Sigmoid colon (tissue), 4 donors: Measurements from ENCODE around the gene RAB7B.

Experiments used
- POLR2A ChIP-seq, 2 donors: fragments of 450-650 bp; IDR thresholded peaks; one replicate each; pipeline ENCODE4 v1.6.1; 2016; ENCODE audit warnings: antibody characterized with exemption in 2 of 2, mild to moderate bottlenecking in 2 of 2, moderate library complexity in 2 of 2
- POLR2AphosphoS5 ChIP-seq, 4 donors: sonication (generic); formaldehyde crosslinking; IDR thresholded peaks; one replicate each; pipeline ENCODE4 v1.6.1; 2017; ENCODE audit warnings: antibody characterized with exemption in 4 of 4
- TF ChIP-seq, protein P1 (sequence below), 4 experiments: fragments of 450-650 bp in 3 of 4; fragments of 200-600 bp in 1 of 4; IDR thresholded peaks; one replicate each; pipeline ENCODE4 v1.5.1; 2016 to 2019; ENCODE audit warnings: antibody characterized with exemption in 4 of 4, mild to moderate bottlenecking in 3 of 4, moderate library complexity in 2 of 4

- no peak for TF ChIP-seq POLR2A (IDR thresholded peaks at IDR 0.05)
- TF ChIP-seq, protein P1, sequence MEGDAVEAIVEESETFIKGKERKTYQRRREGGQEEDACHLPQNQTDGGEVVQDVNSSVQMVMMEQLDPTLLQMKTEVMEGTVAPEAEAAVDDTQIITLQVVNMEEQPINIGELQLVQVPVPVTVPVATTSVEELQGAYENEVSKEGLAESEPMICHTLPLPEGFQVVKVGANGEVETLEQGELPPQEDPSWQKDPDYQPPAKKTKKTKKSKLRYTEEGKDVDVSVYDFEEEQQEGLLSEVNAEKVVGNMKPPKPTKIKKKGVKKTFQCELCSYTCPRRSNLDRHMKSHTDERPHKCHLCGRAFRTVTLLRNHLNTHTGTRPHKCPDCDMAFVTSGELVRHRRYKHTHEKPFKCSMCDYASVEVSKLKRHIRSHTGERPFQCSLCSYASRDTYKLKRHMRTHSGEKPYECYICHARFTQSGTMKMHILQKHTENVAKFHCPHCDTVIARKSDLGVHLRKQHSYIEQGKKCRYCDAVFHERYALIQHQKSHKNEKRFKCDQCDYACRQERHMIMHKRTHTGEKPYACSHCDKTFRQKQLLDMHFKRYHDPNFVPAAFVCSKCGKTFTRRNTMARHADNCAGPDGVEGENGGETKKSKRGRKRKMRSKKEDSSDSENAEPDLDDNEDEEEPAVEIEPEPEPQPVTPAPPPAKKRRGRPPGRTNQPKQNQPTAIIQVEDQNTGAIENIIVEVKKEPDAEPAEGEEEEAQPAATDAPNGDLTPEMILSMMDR (IDR thresholded peaks at IDR 0.05), result no peak
- TF ChIP-seq POLR2AphosphoS5 (IDR thresholded peaks at IDR 0.05), result no peak
Observed at GRCh38 chr1:206014601-206015000, 11.4 kb upstream of the RAB7B start.
